Activated T-helper 2 cell treated with anti-CD3 and anti-CD28 coated beads, Interferon-gamma antibody, Interleukin-2, Interleukin-4, amounts not matched to agents 10 μg/mL and 5 μg/mL and 100 μg/mL, durations not matched to agents 14 hours and 24 hours and 36 hours (primary cell): ENCODE measurements around the gene DGKD. TPM values are rescaled to one million over a fixed set of nuclear protein-coding genes. Genes with fewer than 3 reads are reported as not detected.

Source experiments
- DNase-seq: peaks from one replicate; pipeline ENCODE4 v3.0.0; 2021; ENCODE audit warnings: low spot score
- H3K27ac Mint-ChIP-seq: one replicate; pipeline ENCODE4 v1.8.0; 2021; ENCODE audit warnings: mixed read lengths
- H3K27me3 Mint-ChIP-seq: one replicate; pipeline ENCODE4 v1.8.0; 2021; ENCODE audit warnings: low read depth, mixed read lengths
- H3K36me3 Mint-ChIP-seq: one replicate; pipeline ENCODE4 v1.8.0; 2021; ENCODE audit warnings: low read depth, mixed read lengths
- H3K4me1 Mint-ChIP-seq: one replicate; pipeline ENCODE4 v1.8.0; 2021; ENCODE audit warnings: low read depth, mixed read lengths
- H3K4me3 Mint-ChIP-seq: one replicate; pipeline ENCODE4 v1.8.0; 2021; ENCODE audit warnings: low read depth, mild to moderate bottlenecking, moderate library complexity, mixed read lengths
- H3K9me3 Mint-ChIP-seq: one replicate; pipeline ENCODE4 v1.8.0; 2021; ENCODE audit warnings: mixed read lengths
- intact Hi-C: fragments of 100-400 bp; cut with micrococcal nuclease; formaldehyde crosslinking; loops from one replicate; pipeline ENCODE4 v1.15.1; 2023
- total RNA-seq: library from RNA; stranded (reverse); gene quantifications from 2 replicates; pipeline ENCODE4 v1.2.3, GENCODE V29; 2022

Gene DGKD
- total RNA-seq, 1 donor from 2014 or later = 58.3 TPM

DNA sequence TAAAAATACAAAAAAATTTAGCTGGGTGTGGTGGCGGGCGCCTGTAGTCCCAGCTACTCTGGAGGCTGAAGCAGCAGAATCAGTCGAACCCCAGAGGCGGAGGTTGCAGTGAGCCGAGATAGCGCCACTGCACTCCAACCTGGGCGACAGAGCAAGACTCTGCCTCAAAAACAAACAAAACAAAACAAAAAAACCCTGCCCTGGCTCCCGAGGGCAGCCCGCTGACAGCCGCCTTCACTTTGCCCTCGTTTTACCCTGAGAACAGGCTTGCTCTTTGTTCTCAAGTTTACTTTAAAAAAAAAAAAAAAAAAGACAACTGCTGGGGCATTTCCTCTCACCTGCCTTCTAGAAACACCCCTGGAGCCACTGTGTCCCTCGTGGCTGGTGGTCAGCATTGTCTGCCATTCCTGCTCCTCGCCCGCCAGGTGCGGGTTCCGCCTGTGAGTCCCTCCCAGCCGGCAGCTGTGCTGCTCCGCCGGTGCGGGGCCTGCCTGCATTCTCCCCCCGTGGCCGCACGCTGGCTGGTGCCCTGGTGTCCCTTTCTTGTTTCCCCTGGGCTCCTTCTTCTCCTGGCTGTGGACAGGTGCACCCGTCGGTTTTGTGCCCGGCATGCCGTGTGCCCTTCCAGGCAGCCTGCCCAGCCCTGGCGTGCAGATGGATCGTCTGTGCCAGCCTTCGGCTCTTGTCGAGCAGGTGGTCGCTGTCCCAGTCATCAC, 106.6 kb downstream of the DGKD start:
- H3K27ac Mint-ChIP-seq = no peak overlapping the region
- H3K36me3 Mint-ChIP-seq = peaks cover 49% of the 10 kb centered on the region
- no peaks in the 10 kb centered on the region for H3K9me3 Mint-ChIP-seq
- DNase-seq = no peak
- no peaks in the 10 kb centered on the region for H3K27me3 Mint-ChIP-seq
- H3K4me3 Mint-ChIP-seq = no peak overlapping the region
- H3K4me1 Mint-ChIP-seq = no peaks in the 10 kb centered on the region
- intact Hi-C loops = no loop called here

DNA sequence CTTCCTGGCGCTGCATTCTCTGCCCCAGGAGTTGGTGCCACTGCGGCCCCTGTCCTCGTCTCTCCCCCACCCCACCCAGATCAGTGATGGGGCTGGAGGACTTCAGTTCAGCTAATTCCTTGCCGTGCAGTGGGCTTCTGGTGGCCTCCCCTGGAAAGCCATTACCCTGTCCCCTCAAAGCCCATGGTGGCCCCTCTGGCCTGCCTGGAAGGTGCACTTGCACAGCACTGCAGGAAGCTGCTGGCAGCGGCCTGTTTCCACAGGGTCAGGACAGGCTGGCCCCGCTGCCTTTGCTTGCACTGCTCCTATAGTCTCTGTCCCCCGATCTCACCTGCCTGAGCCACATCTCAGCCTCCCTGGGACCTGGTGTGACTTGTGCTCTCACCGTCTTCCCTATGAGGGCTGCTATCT, 107.2 kb downstream of the DGKD start:
- intact Hi-C loops = no loop called here
- no peaks in the 10 kb centered on the region for H3K9me3 Mint-ChIP-seq
- H3K4me3 Mint-ChIP-seq = no peak overlapping the region
- H3K27ac Mint-ChIP-seq = no peak overlapping the region
- H3K36me3 Mint-ChIP-seq = peaks cover 51% of the 10 kb centered on the region
- no peaks in the 10 kb centered on the region for H3K4me1 Mint-ChIP-seq
- H3K27me3 Mint-ChIP-seq = no peaks in the 10 kb centered on the region
- no peak for DNase-seq

GRCh38 chr2:233462202-233462785, 108.0 kb downstream of the DGKD start:
- H3K36me3 Mint-ChIP-seq = peaks cover 48% of the 10 kb centered on the region
- no peak overlapping the region for H3K27ac Mint-ChIP-seq
- H3K4me1 Mint-ChIP-seq = no peaks in the 10 kb centered on the region
- no peak for DNase-seq
- no peaks in the 10 kb centered on the region for H3K9me3 Mint-ChIP-seq
- no peak overlapping the region for H3K4me3 Mint-ChIP-seq
- intact Hi-C loops = no loop called here
- no peaks in the 10 kb centered on the region for H3K27me3 Mint-ChIP-seq

DNA sequence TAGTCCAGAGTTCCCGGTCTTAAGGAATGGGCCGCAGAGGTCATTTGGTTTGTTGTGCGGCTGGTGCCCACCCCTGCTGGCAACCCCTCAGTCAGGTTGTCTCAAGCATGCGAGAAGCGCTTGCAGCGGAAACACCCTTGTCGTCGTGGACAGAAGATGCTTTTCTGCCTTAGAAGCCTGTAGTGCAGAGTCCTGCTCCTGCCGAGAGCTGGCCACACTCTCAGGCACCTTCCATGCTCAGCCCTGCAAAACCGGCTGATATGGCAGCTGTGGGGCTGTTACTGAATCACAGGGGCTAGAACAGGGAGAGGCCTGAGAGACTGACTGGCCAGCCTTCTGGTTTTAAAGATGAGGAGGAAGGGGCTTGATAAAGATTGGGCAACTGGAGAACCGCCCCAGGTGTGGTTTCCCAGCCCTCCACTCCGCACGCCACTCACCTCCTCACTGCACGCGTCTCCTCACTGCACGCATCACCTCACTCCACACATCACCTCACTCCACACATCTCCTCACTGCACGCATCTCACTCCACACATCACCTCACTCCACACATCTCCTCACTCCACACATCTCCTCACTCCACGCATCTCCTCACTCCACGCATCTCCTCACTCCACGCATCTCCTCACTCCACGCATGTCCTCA, 108.7 kb downstream of the DGKD start:
- Mint-ChIP-seq H3K9me3 (no peaks in the 10 kb centered on the region), H3K27ac (no peak overlapping the region)
- intact Hi-C loops = no loop called here

DNA sequence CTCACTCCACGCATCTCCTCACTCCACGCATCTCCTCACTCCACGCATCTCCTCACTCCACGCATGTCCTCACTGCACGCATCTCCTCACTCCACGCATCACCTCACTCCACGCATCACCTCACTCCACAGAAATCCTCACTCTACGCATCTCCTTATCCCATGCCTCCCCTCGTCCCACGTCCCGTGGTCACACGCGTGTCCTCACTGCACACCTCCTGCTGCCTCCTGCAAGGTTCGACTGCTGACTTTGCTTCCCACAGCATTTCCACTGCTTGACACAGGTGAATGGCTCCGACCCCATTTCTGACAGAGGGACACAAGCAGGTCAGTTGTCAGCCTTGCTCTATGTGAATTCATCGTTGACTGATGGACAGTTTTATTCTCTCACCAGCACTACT, 109.3 kb downstream of the DGKD start:
- no peak for DNase-seq
- Mint-ChIP-seq H3K36me3 (peaks cover 46% of the 10 kb centered on the region), H3K27ac (no peak overlapping the region), H3K4me3 (no peak overlapping the region), H3K27me3 (no peaks in the 10 kb centered on the region), H3K9me3 (no peaks in the 10 kb centered on the region), H3K4me1 (no peaks in the 10 kb centered on the region)
- intact Hi-C loops = no loop called here

More for the DNA sequence above, 108.7 kb downstream of the DGKD start:
- H3K36me3 Mint-ChIP-seq = peaks cover 42% of the 10 kb centered on the region
- H3K27me3 Mint-ChIP-seq = no peaks in the 10 kb centered on the region
- no peak overlapping the region for H3K4me3 Mint-ChIP-seq
- no peak for DNase-seq
- H3K4me1 Mint-ChIP-seq = no peaks in the 10 kb centered on the region

DNA sequence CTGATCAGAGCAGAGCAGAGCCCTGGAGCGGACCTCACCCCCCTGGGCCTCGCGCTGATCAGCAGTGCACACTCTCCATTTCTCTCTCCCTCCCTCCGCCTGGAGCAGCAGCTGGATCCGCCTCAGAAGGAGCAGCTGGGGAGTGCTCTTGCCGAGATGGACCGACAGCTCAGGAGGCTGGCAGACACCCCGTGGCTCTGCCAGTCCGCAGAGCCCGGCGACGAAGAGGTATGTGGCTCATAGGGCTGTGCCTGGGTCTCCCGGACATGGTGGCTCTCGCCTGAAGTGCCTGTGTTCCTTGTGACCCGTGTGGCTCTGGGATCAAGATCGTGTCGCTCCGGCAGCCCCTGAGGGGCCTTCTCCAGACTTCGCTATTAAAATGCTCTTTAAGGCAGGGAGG, 109.8 kb downstream of the DGKD start:
- H3K27ac Mint-ChIP-seq = no peak overlapping the region
- intact Hi-C loops = no loop called here

DNA sequence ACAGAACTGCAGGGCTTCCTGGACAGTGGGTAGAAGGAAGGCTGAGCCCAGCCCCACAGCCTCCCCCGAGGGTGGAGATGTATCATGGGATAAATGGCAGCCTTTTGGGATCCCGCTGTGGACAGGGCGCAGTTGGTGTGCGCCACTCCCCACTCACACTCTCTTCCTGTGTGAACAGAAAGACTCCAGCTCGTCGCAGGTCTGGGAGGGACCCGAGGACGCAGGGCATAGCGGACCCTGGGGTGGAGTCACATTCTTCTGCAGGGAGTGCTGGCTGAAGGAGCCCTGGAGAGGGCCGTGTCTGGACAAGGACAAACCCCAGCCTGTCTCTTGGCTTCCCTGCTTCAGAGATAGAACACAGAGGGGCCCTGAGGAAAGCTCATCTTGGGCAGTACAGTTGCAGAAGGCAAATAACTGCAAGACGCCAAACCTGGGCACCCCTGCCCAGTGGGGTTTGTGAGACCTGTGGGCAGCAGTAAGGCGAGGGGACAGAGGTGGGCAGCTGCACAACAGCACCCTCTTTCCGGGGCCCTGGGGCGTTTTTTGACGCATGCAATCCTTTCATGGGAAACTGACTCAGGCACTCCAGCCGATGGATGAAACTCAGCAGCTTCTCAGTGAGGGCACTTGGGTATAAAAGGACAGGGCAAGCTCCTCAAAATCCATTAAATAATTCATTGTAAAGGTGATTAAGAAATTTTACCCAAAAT, 110.4 kb downstream of the DGKD start:
- DNase-seq = no peak
- H3K4me3 Mint-ChIP-seq = no peak overlapping the region
- no peaks in the 10 kb centered on the region for H3K4me1 Mint-ChIP-seq
- intact Hi-C loops = no loop called here
- H3K27me3 Mint-ChIP-seq = no peaks in the 10 kb centered on the region
- no peak overlapping the region for H3K27ac Mint-ChIP-seq
- H3K36me3 Mint-ChIP-seq = peaks cover 51% of the 10 kb centered on the region
- H3K9me3 Mint-ChIP-seq = no peaks in the 10 kb centered on the region

More for the DNA sequence above, 109.8 kb downstream of the DGKD start:
- Mint-ChIP-seq H3K9me3 (no peaks in the 10 kb centered on the region), H3K4me3 (no peak overlapping the region), H3K36me3 (peaks cover 48% of the 10 kb centered on the region), H3K4me1 (no peaks in the 10 kb centered on the region), H3K27me3 (no peaks in the 10 kb centered on the region)
- no peak for DNase-seq

- DNase-seq = no peak
- intact Hi-C loops = no loop called here
- Mint-ChIP-seq H3K36me3 (peaks cover 40% of the 10 kb centered on the region), H3K27me3 (no peaks in the 10 kb centered on the region), H3K4me1 (no peaks in the 10 kb centered on the region), H3K4me3 (no peak overlapping the region), H3K9me3 (no peaks in the 10 kb centered on the region), H3K27ac (no peak overlapping the region)
Measured at GRCh38 chr2:233466991-233467603, 112.8 kb downstream of the DGKD start.

GRCh38 chr2:233468047-233468740, 113.9 kb downstream of the DGKD start:
- DNase-seq = no peak
- Mint-ChIP-seq H3K9me3 (no peaks in the 10 kb centered on the region), H3K4me3 (no peak overlapping the region), H3K4me1 (no peaks in the 10 kb centered on the region), H3K27me3 (no peaks in the 10 kb centered on the region), H3K36me3 (peaks cover 40% of the 10 kb centered on the region), H3K27ac (no peak overlapping the region)
- intact Hi-C loops = no loop called here

GRCh38 chr2:233468741-233469110, 114.4 kb downstream of the DGKD start:
- Mint-ChIP-seq H3K4me3 (no peak overlapping the region), H3K27me3 (no peaks in the 10 kb centered on the region), H3K36me3 (peaks cover 35% of the 10 kb centered on the region), H3K27ac (no peak overlapping the region), H3K9me3 (no peaks in the 10 kb centered on the region), H3K4me1 (no peaks in the 10 kb centered on the region)
- DNase-seq = no peak
- intact Hi-C loops = no loop called here

DNA sequence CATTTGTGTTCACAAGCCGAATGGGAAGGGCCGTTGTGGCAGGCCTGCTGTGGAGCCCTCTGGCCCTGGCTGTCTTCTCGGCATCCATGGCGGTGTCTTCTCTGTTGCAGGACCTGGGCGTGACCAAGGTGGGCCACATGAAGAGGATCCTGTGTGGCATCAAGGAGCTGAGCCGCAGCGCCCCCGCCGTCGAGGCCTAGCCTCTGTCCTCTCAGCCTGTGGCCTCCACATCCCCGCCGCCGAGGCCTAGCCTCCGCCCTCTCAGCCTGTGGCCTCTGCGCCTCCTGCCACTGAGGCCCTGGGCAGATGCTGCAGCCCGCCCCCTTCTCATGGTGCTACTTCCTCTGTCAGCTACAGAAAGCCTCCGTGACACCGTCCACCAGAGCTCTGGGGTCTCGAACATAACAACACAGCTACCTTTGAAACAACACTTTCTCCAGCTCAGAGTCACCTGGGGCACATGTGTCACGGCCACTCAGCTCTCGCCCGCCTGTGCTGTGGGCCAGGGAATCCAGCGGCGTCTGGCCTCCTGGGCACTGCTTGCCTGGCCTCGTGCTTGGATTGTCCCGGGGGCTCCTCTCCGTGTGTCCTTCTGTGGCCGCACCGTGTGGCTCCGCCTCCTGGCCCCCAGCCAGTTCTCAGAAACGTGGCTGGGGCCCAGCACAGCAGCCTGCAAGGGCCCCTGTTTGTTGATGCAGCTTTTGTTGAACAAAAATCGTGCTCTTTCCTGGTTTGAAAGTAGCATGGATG, 115.1 kb downstream of the DGKD start:
- Mint-ChIP-seq H3K27me3 (no peaks in the 10 kb centered on the region), H3K36me3 (peaks cover 30% of the 10 kb centered on the region), H3K27ac (no peak overlapping the region), H3K4me1 (no peaks in the 10 kb centered on the region), H3K9me3 (no peaks in the 10 kb centered on the region), H3K4me3 (no peak overlapping the region)
- DNase-seq = no peak
- intact Hi-C loops = no loop called here
